Measurements from ENCODE around the gene URB1. TPM values are rescaled to one million over a fixed set of nuclear protein-coding genes. Genes with fewer than 3 reads are reported as not detected.
A peak's percentile ranks its signal among the peaks of the same experiment; 100 is the strongest.

URB1 gene
- total and polyA plus RNA-seq, 2 donors (not counting 3 experiments of a cell fraction or from before 2014, with no cell fraction given): 8.0 to 27.3 TPM

- Histone ChIP-seq H4K20me1 (replicated peaks; ENCODE audit: control insufficient read depth, extremely low read depth, insufficient read depth, low read length) (no peaks in the 10 kb centered on the region), H3K9me1 (replicated peaks; ENCODE audit: control insufficient read depth, extremely low read depth, insufficient read depth, low read length) (no peaks in the 10 kb centered on the region), H3K36me3 (ENCODE audit: control insufficient read depth in 2 of 2, extremely low read depth in 1 of 2, insufficient read depth in 2 of 2, low read length in 2 of 2) (peaks cover 0 to under 1% of the 10 kb centered on the region in 2 experiments), H3K4me3 (replicated peaks in 1 of 3; ENCODE audit: insufficient read depth in 1 of 3, low read depth in 1 of 3, low read length in 3 of 3) (no peak overlapping the region), H3K9ac (replicated peaks; ENCODE audit: extremely low read depth, insufficient read depth, low read length) (no peak overlapping the region), H3K4me2 (ENCODE audit: insufficient read depth, low read length) (no peak overlapping the region), H3K27me3 (ENCODE audit: control insufficient read depth in 2 of 2, insufficient read depth in 2 of 2, low read length in 2 of 2) (no peaks in the 10 kb centered on the region), H3K79me2 (ENCODE audit: control insufficient read depth, insufficient read depth, low read length) (no peaks in the 10 kb centered on the region), H3K9me3 (replicated peaks; ENCODE audit: control insufficient read depth, insufficient read depth, low read length) (no peaks in the 10 kb centered on the region), H2AFZ (ENCODE audit: low read depth, low read length) (no peak overlapping the region), H3K4me1 (ENCODE audit: control insufficient read depth, extremely low read depth, insufficient read depth, low read length) (peaks cover 8% of the 10 kb centered on the region), H3K27ac (ENCODE audit: insufficient read depth, low read depth, low read length) (no peak overlapping the region)
- ChIA-PET CTCF (interaction anchor here (0.8 to 3.6 kb wide), 4 partner anchors 13 to 476 kb away, joined by 3 to 17 read pairs (median 6); no protein-coding TSS in a partner anchor), POLR2A (no interaction called here)
- no TSS peak for BruUV-seq (replicated peaks)
- intact Hi-C loops (cut with micrococcal nuclease): no loop called here
- FAIRE-seq (no peak), DNase-seq (ENCODE audit: low read depth, low spot score) (no peak)
- TF ChIP-seq, protein P1, sequence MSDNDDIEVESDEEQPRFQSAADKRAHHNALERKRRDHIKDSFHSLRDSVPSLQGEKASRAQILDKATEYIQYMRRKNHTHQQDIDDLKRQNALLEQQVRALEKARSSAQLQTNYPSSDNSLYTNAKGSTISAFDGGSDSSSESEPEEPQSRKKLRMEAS (IDR thresholded peaks at IDR 0.05; ENCODE audit: insufficient read depth, insufficient read length): no peak
- TF ChIP-seq JUN (IDR thresholded peaks at IDR 0.05; ENCODE audit: borderline replicate concordance, insufficient read depth, insufficient read length, low read depth) (no peak), FOS (IDR thresholded peaks at IDR 0.05; ENCODE audit: borderline replicate concordance, insufficient read depth, low read length) (no peak), POLR2AphosphoS5 (IDR thresholded peaks at IDR 0.05; ENCODE audit: insufficient read depth, low read depth, low read length) (no peak), POLR2A (IDR thresholded peaks at IDR 0.05; ENCODE audit: low read depth, low read length) (no peak), MYC (IDR thresholded peaks at IDR 0.05; ENCODE audit: low read depth, low read length) (no peak), GATA2 (IDR thresholded peaks at IDR 0.05; ENCODE audit: insufficient read depth, insufficient read length, low read depth, low read length) (no peak), EZH2 (IDR thresholded peaks at IDR 0.05; ENCODE audit: borderline replicate concordance, low read depth, low read length, severe bottlenecking) (no peak)
- TF ChIP-seq, protein P2, sequence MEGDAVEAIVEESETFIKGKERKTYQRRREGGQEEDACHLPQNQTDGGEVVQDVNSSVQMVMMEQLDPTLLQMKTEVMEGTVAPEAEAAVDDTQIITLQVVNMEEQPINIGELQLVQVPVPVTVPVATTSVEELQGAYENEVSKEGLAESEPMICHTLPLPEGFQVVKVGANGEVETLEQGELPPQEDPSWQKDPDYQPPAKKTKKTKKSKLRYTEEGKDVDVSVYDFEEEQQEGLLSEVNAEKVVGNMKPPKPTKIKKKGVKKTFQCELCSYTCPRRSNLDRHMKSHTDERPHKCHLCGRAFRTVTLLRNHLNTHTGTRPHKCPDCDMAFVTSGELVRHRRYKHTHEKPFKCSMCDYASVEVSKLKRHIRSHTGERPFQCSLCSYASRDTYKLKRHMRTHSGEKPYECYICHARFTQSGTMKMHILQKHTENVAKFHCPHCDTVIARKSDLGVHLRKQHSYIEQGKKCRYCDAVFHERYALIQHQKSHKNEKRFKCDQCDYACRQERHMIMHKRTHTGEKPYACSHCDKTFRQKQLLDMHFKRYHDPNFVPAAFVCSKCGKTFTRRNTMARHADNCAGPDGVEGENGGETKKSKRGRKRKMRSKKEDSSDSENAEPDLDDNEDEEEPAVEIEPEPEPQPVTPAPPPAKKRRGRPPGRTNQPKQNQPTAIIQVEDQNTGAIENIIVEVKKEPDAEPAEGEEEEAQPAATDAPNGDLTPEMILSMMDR (IDR thresholded peaks at IDR 0.05; ENCODE audit: extremely low read depth in 1 of 2, insufficient read depth in 1 of 2, low read depth in 1 of 2, low read length in 2 of 2): no peak
- dilution Hi-C loops (cut with MboI; ENCODE audit: extremely low pct_ligation_motif_present, low sequenced_read_pairs): no loop called here
Measured at GRCh38 chr21:32261929-32262328, 130.9 kb downstream of the URB1 start.

Small RNA genes within 50 kb of the gene (small RNA-seq; reads per million reads assigned to genes)
- 3.3 reads per million, percentile 21 among the genes with 10 or more reads in this experiment for gene SNORA80A (ENCODE audit: insufficient read depth, insufficient read length, low read depth, low replicate concordance)

Other genes with a start within 250 kb of the URB1 start
- 19.4 and 19.7 TPM in 2 replicates for gene MIS18A, start 114.0 kb downstream of the URB1 start, total RNA-seq
- 6.3 and 7.9 TPM in 2 replicates for gene MIS18A, start 114.0 kb downstream of the URB1 start, polyA plus RNA-seq
- not detected in 2 replicates for gene MRAP, start 94.2 kb downstream of the URB1 start, total RNA-seq
- not detected in 2 replicates for gene MRAP, start 94.2 kb downstream of the URB1 start, polyA plus RNA-seq
- 31.7 and 38.6 TPM in 2 replicates for gene EVA1C, start 19.7 kb upstream of the URB1 start, total RNA-seq
- 22.8 and 29.8 TPM in 2 replicates for gene EVA1C, start 19.7 kb upstream of the URB1 start, polyA plus RNA-seq
- not detected in 2 replicates for gene TCP10L, start 192.5 kb upstream of the URB1 start, total RNA-seq
- 0.06 and 0.07 TPM in 2 replicates for gene TCP10L, start 192.5 kb upstream of the URB1 start, polyA plus RNA-seq
- 36.0 and 44.1 TPM in 2 replicates for gene CFAP298, start 219.4 kb upstream of the URB1 start, total RNA-seq
- gene CFAP298, start 219.4 kb upstream of the URB1 start, polyA plus RNA-seq: 15.8 and 17.6 TPM in 2 replicates

All from endothelial cell of umbilical vein (primary cell).